ENCODE measurements around the gene HCFC1R1. TPM values are rescaled to one million over a fixed set of nuclear protein-coding genes. Genes with fewer than 3 reads are reported as not detected.
A peak's percentile ranks its signal among the peaks of the same experiment; 100 is the strongest.

The HCFC1R1 gene
- total RNA-seq, 1 donor from 2014 or later, result 15.1 TPM

- no peak for DNase-seq
These were observed 23.8 kb downstream of the HCFC1R1 start for GRCh38 chr16:2999929-3000328.

- no peak for DNase-seq
These were observed 27.4 kb downstream of the HCFC1R1 start for GRCh38 chr16:2996298-2996697.

GRCh38 chr16:2992383-2993081 lies 31.2 kb downstream of the HCFC1R1 start:
- no peak for DNase-seq

- no peak for DNase-seq
These were observed 32.0 kb downstream of the HCFC1R1 start for GRCh38 chr16:2991566-2992261.

GRCh38 chr16:2990891-2991290 lies 32.9 kb downstream of the HCFC1R1 start:
- no peak for DNase-seq

GRCh38 chr16:2988590-2989099 lies 35.1 kb downstream of the HCFC1R1 start:
- DNase-seq, result no peak

- no peak for DNase-seq
These were observed 35.9 kb downstream of the HCFC1R1 start for GRCh38 chr16:2987833-2988232.

- no peak for DNase-seq
These were observed 36.5 kb downstream of the HCFC1R1 start for GRCh38 chr16:2987286-2987685.

GRCh38 chr16:2986623-2987188 lies 37.0 kb downstream of the HCFC1R1 start:
- no peak for DNase-seq

GRCh38 chr16:2985893-2986355 lies 37.8 kb downstream of the HCFC1R1 start:
- no peak for DNase-seq

- no peak for DNase-seq
These were observed 38.3 kb downstream of the HCFC1R1 start for GRCh38 chr16:2985462-2985861.

- DNase-seq, result peak; percentile 74
These were observed 40.0 kb downstream of the HCFC1R1 start for GRCh38 chr16:2983706-2984136.

GRCh38 chr16:2982402-2982801 lies 41.3 kb downstream of the HCFC1R1 start:
- DNase-seq, result no peak

GRCh38 chr16:2981899-2982250 lies 41.9 kb downstream of the HCFC1R1 start:
- DNase-seq, result no peak

- no peak for DNase-seq
These were observed 42.4 kb downstream of the HCFC1R1 start for GRCh38 chr16:2981177-2981898.

- DNase-seq, result peak; percentile 79
These were observed 43.2 kb downstream of the HCFC1R1 start, which contains the start of gene PKMYT1 for GRCh38 chr16:2980227-2981176. PKMYT1 (minus strand) TSS chr16:2980446; CDS start chr16:2979657, 789 bp downstream.

- no peak for DNase-seq
These were observed 44.0 kb downstream of the HCFC1R1 start for GRCh38 chr16:2979669-2980226.

GRCh38 chr16:2977440-2977839 lies 46.3 kb downstream of the HCFC1R1 start:
- DNase-seq, result no peak

GRCh38 chr16:2976673-2977072 lies 47.1 kb downstream of the HCFC1R1 start:
- DNase-seq, result no peak

- no peak for DNase-seq
These were observed 47.5 kb downstream of the HCFC1R1 start for GRCh38 chr16:2976201-2976600.
